GM18870 (cell line): ENCODE data around the gene SCUBE3.

Experiments
- ATAC-seq: cut with Tn5 transposase; IDR thresholded peaks from one replicate; pipeline ENCODE4 v1.9.1; 2021; ENCODE audit warnings: moderate library complexity; ENCODE audit not compliant: unreplicated experiment

SCUBE3 gene

DNA sequence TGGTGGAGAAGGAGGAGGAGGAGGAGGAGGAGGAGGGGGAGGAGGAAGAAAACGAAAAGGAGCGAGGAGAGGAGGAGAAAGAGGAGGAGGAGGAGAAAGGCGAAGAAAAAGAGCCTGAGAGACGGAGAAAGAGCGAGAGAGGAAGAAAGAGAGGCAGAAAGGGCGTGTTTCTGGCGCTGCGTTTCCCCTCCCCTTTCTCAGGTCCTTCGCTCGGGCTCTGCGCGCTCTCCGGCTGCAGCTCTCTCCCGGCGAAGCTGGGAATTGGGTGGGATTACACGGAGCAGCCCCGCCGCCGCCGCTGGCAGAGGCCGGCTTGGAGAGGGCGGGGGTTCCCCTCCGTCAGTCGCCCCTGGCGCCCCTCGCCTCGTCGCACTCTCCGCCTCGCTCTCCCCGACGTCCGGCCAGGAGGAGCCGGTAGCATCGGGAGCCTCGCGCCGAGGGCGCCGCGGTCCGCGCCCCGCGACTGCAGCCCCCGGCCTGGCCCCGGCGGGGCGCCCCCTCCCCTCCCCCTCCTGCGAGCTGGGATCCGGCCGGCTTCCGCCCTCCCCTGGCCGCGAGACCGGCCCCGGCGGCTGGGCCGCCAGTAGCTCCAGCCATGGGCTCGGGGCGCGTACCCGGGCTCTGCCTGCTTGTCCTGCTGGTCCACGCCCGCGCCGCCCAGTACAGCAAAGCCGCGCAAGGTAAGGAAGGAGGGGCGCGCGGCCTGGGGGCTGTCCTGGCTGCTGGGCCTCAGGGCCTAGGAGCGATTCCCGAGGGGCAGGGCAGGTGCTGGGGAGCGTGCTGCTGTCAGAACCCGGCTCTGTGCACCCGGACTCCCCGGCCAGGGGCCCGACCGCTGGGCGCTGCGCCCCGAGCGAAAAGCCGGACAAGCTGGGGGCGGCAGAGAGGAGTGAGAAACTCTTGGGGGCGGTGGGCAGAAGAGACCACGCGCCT, at the start of gene SCUBE3:
SCUBE3 (plus strand) TSS at position 133 of the 933 bp plus-strand sequence; CDS start at position 596, 463 bp downstream.
- ATAC-seq = no peak

GRCh38 chr6:35164277-35164676, 49.5 kb upstream of the SCUBE3 start:
- ATAC-seq = no peak

DNA sequence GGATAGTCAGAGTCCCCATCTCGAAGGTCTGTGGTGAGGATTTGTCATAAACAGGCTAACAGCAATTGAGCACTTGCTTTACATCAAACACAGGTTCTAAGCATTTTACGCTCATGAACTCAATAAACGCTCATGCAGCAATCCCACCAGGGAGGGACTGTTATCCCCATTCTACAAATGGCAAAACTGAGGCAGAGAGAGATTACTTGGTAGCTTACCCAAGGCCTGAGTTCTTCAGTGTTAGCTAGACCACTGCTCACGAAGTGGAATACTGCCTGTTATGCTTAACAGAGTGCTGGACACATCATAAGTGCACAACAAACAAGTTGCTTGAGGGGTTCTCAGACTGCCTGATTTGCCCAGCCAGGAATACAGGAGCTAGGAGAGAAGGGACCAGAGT, 48.9 kb upstream of the SCUBE3 start:
- no peak for ATAC-seq

DNA sequence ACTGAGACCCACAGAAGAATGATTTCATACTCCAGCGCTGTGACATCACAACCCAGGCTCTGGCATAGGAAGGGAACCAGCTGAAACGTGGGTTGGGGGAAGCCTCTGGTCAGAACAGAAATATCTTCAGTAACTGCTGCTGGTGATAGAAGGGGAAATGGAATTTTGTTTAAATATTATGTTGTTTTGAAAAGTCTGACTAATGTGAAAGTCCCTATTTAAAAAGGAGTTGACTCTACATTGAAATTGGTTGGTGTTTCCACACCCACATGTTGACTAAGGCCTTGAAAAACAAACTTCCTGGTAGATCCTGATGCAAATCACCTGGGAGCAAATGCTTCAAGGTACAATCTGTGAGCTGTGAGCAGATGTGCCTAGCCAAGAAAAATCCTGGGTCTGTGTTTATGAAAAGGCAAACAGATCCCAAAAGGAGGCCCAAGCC, 48.1 kb upstream of the SCUBE3 start:
- ATAC-seq = no peak

GRCh38 chr6:35166116-35166515, 47.6 kb upstream of the SCUBE3 start:
- no peak for ATAC-seq

DNA sequence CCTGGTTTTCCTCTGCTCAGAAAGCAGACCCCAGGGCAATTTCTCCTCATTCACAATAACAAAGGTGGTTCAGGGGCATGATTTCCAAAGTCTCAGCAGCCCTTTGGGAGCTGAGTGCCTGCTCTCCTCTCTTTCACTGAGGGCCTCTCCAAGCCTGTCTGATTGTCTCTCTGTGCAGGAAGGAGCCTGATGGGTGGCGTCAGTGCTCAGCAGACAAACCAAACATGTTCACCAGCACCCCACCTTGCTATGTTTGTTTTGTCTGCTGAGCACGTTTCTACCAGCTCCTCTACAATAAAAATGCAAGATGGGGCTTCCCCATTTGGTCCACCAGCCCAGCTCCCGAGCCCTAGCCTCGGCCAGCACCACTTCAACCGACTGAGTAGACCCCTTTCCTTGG, 47.2 kb upstream of the SCUBE3 start:
- ATAC-seq = no peak

DNA sequence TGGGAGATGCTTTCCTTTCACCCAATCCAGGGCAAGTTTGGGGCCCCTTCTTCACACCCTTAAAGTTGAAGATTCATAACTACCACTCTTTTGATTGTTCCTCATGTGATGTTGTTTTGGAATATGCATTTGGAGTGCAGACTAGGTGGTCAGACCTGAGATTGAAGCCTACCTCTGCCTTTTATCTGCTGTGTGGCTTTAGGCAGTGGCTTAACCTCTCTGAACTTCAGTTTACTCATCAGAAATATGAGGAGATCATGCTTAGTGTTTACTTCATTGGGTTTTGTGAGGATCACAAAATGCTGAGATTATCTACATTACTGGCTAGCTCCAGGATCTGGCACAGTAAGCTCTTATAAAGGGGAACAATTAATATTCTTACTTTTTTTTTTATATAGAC, 46.3 kb upstream of the SCUBE3 start:
- no peak for ATAC-seq

- no peak for ATAC-seq
Measured at GRCh38 chr6:35168461-35168861, 45.3 kb upstream of the SCUBE3 start.

DNA sequence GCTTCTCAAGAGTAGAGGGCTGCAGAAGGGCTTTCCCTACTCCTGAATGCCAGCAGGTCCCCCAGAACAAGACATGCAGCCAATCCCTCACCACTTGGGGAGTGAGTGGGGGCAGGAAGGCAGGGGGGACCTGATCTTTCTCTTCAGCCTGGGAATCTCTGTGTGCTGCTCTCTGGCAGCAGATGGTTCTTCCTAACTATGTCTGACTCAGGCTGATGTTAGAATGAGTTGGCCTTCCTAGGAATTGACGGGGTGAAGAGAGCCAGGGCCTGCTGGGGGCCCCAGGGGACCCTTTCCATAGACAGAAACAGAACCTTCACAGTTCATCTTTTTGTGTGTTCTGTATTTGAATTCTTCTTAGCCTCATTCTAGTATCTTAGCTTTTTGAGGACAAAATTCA, 43.6 kb upstream of the SCUBE3 start:
- ATAC-seq = no peak

DNA sequence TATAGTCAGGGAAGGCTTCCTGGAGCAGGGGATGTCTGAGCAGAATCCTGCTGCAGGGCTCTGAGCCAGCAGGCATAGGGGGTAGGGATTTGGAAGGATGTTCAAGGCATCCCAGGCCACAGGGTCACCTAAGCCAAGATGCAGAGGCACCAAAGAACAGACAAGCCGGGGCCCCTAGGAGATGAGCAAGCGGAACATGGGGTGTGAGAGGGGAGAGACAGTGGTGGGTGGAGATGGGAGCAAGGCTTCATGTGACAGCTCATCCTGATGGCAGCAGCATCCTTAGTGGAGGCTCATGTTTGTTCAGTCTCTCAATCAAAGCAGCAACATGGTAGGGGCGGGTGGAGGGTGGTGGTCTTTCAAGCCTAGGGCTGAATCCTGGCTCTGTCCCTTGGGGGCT, 42.9 kb upstream of the SCUBE3 start:
- ATAC-seq = no peak

- ATAC-seq = no peak
Measured at GRCh38 chr6:35173044-35173426, 40.7 kb upstream of the SCUBE3 start.

GRCh38 chr6:35173427-35174087, 40.2 kb upstream of the SCUBE3 start:
- ATAC-seq = no peak

- no peak for ATAC-seq
Measured at GRCh38 chr6:35174088-35174434, 39.7 kb upstream of the SCUBE3 start.

- ATAC-seq = no peak
Measured at GRCh38 chr6:35174501-35174900, 39.3 kb upstream of the SCUBE3 start.

DNA sequence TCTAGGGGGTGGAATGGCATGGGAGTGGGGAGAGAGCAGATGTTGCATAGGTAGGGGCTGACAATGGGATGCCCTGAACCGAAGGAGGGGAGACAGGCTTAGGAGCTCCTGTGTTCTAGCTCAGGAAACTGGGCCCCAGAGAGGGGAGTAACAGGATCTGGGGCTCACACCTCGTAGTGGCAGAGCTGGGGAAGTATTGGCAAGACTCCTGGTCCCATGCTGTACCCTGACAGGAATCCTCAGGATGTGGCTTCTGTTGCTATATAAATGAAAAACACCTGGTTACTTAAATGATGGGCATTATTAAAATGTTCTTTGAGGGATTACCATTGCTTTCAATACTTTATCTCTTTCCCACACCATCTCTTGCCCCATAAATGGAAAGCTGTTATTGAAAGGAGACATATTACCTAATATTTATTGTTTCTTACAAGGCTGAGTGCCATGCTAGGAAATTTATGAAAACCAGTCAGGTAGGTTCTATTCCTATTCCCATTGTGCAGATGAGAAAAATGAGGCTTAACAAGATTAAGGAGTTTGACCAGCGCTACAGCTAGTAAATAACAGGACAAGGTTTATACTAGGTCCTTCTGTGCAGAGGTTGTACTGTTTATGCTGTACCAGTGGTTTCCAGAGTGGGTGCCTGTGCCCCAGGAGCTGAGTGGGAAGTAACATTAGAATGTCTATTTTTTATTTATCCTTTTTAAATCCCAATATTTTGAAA, 37.3 kb upstream of the SCUBE3 start:
- ATAC-seq = no peak

DNA sequence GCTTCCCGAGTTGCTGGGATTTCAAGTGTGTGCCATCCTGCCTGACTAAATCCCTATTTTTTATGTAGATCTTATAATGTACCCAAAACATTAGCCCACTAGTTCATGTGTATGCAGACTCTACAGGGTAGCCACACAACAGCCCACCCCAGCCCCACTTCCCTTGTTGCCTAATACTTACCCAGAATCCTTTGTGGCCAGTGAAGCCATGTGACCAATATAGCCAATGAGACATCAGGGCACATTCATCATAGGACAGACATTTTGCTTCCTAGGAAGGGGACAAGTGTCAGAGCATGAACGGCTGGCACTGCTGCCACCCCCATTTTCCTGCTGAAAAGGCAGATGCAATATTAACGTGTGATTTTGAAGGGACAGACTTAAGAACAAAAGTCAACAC, 36.6 kb upstream of the SCUBE3 start:
- ATAC-seq = no peak

DNA sequence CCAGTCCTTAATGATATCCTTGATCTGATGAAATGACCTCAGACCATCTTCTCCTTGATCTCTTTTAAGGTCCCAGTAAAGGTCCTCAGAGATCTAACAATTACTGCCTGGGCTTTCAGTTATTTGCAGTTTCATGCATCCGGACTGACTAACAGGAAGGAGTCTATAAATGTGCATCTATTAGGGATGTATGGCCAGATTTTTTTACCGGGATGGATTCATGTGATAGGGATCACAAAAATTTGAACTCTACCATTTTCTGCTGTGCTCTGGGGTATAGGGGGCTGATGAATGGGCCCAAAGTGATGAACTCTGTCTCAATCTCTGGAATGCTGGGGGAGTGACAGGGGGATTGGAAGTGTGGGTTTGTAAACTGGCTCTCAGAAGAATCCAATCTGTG, 36.2 kb upstream of the SCUBE3 start:
- no peak for ATAC-seq

GRCh38 chr6:35178012-35178411, 35.7 kb upstream of the SCUBE3 start:
- no peak for ATAC-seq

- ATAC-seq = no peak
Measured at GRCh38 chr6:35178932-35179832, 34.6 kb upstream of the SCUBE3 start.

DNA sequence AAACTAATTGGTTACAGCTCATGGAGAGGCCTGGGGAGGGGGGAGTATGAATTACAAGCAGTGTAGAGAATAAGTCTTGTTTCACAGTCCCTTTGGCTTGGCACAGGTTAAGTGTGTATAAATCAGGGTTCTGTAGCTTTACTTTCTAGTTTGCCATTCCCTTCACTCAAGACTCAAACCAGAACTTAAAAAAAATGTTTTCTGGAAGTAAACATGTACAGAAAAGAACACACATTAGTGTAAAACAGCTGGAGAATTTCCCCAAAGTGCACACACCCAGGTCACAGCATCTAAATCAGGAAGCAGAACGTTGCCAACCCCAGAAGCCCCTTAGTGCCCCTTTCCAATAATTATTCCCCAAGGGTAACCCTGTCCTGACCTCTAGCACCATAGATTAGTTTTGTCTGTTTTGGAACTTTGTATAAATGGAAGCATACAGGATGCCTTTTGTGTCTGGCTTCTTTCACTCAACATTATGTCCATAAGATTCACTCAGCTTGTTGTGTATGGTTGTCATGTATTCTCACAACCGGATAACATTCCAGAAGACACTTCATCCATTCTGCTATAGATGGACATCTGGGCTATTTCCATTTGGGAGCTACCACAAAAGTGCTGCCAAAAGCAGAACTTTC, 33.7 kb upstream of the SCUBE3 start:
- no peak for ATAC-seq
